Liver (tissue), 9 donors: Measurements from ENCODE around the gene RB1. TPM values are rescaled to one million over a fixed set of nuclear protein-coding genes. Genes with fewer than 3 reads are reported as not detected.

ENCODE experiments used
- DNase-seq: peaks from one replicate; pipeline ENCODE4 v3.0.0-alpha.2; 2017; ENCODE audit warnings: low spot score
- H3K27ac ChIP-seq, 2 donors: one replicate each; pipeline ENCODE4 v1.7.0; 2013; ENCODE audit warnings: inconsistent platforms in 2 of 2, low read length in 2 of 2, control low read depth in 1 of 2, low read depth in 1 of 2, mild to moderate bottlenecking in 1 of 2
- H3K27me3 ChIP-seq, 4 donors: one replicate each; pipeline versions ENCODE4 v1.6.1 to v1.7.0; 2013; ENCODE audit warnings: low read length in 3 of 4, inconsistent platforms in 1 of 4, mild to moderate bottlenecking in 1 of 4, moderate library complexity in 1 of 4; ENCODE audit not compliant: control insufficient read depth in 4 of 4, insufficient read depth in 4 of 4
- H3K36me3 ChIP-seq, 4 donors: one replicate each; pipeline versions ENCODE4 v1.6.1 to v1.7.0; 2013; ENCODE audit warnings: low read length in 3 of 4, mild to moderate bottlenecking in 3 of 4, low read depth in 1 of 4, moderate library complexity in 1 of 4; ENCODE audit not compliant: control insufficient read depth in 4 of 4, insufficient read depth in 3 of 4
- H3K4me1 ChIP-seq, 4 donors: one replicate each; pipeline versions ENCODE4 v1.6.1 to v1.7.0; 2013; ENCODE audit warnings: low read length in 3 of 4, mild to moderate bottlenecking in 3 of 4, moderate library complexity in 1 of 4; ENCODE audit not compliant: control insufficient read depth in 4 of 4, insufficient read depth in 4 of 4
- H3K4me3 ChIP-seq, 3 donors: one replicate each; pipeline versions ENCODE4 v1.6.1 to v1.7.0; 2013; ENCODE audit warnings: low read length in 3 of 3, control low read depth in 1 of 3, low read depth in 1 of 3, mild to moderate bottlenecking in 1 of 3
- H3K9ac ChIP-seq, 2 donors: one replicate each; pipeline ENCODE4 v1.7.0; 2013; ENCODE audit warnings: low read length in 2 of 2, mild to moderate bottlenecking in 2 of 2, moderate library complexity in 2 of 2, control low read depth in 1 of 2, low read depth in 1 of 2
- H3K9me3 ChIP-seq, 4 donors: one replicate each; pipeline versions ENCODE4 v1.6.1 to v1.7.0; 2013; ENCODE audit warnings: low read length in 3 of 4; ENCODE audit not compliant: control insufficient read depth in 4 of 4
- ATF3 ChIP-seq: IDR thresholded peaks from 2 replicates; pipeline ENCODE4 v1.6.1; 2016; ENCODE audit warnings: antibody characterized with exemption
- CTCF ChIP-seq: fragments of 150-350 bp; IDR thresholded peaks from 2 replicates; pipeline ENCODE4 v1.5.1; 2017; ENCODE audit warnings: improper control_type of control experiment, low read depth, low read length; ENCODE audit not compliant: missing input control
- EGR1 ChIP-seq, 2 donors: IDR thresholded peaks; 2 replicates each; pipeline ENCODE4 v1.6.1; 2016 to 2018; ENCODE audit warnings: antibody characterized with exemption in 2 of 2, low read depth in 2 of 2
- FOXA1 ChIP-seq: IDR thresholded peaks from 2 replicates; pipeline ENCODE4 v1.6.1; 2016; ENCODE audit warnings: antibody characterized with exemption
- FOXA2 ChIP-seq: IDR thresholded peaks from 2 replicates; pipeline ENCODE4 v1.6.1; 2016; ENCODE audit warnings: antibody characterized with exemption
- GABPA ChIP-seq, 2 donors: IDR thresholded peaks in 1 of 2; conservative IDR thresholded peaks in 1 of 2; 2 replicates each; pipeline ENCODE4 v1.6.1; 2016; ENCODE audit warnings: antibody characterized with exemption in 2 of 2, mild to moderate bottlenecking in 1 of 2, moderate library complexity in 1 of 2
- HNF4A ChIP-seq, 2 donors: conservative IDR thresholded peaks; 2 replicates each; pipeline ENCODE4 v1.6.1; 2016; ENCODE audit warnings: antibody characterized with exemption in 2 of 2, mild to moderate bottlenecking in 2 of 2
- NR2F2 ChIP-seq: IDR thresholded peaks from 2 replicates; pipeline ENCODE4 v1.6.1; 2016; ENCODE audit warnings: antibody characterized with exemption
- REST ChIP-seq: IDR thresholded peaks from 2 replicates; pipeline ENCODE4 v1.6.1; 2016; ENCODE audit warnings: antibody characterized with exemption, mild to moderate bottlenecking
- SP1 ChIP-seq: IDR thresholded peaks from 2 replicates; pipeline ENCODE4 v1.6.1; 2018; ENCODE audit warnings: antibody characterized with exemption, mild to moderate bottlenecking
- YY1 ChIP-seq: IDR thresholded peaks from 2 replicates; pipeline ENCODE4 v1.6.1; 2016; ENCODE audit warnings: antibody characterized with exemption, mild to moderate bottlenecking
- WGBS: extraction: QIAGEN DNeasy Blood & Tissue Kit; methylation state at CpG from one replicate; pipeline ENCODE4 v1.1.7; 2013; 5-methylcytosine and 5-hydroxymethylcytosine counted together
- polyA plus RNA-seq, 2 donors: library from polyadenylated mRNA; stranded (reverse) in 1 of 2; unstranded in 1 of 2; fragments of 200-250 nt in 1 of 2; fragments of >200 nt in 1 of 2; fragmentation: Nextera tagmentation in 1 of 2; extraction: Ambion mirVana in 1 of 2; gene quantifications; one replicate each; pipeline versions ENCODE4 v1.2.1 to v1.2.3, GENCODE V29; 2013 to 2015
- total RNA-seq, 2 donors: library from RNA; depleted of rRNA; stranded (reverse); fragments of >200 nt; gene quantifications; one replicate each; pipeline ENCODE4 v1.2.3, GENCODE V29; 2014
- TF ChIP-seq, protein P1 (sequence below): IDR thresholded peaks from 2 replicates; pipeline ENCODE4 v1.6.1; 2016; ENCODE audit warnings: antibody characterized with exemption
- donor health status: healthy.
- donor health status: healthy.
- donor health status: healthy.
- donor health status: healthy.
- donor health status: healthy.

The RB1 gene
- total and polyA plus RNA-seq, 4 donors: 6.6 to 30.6 (median 8.9) TPM

DNA sequence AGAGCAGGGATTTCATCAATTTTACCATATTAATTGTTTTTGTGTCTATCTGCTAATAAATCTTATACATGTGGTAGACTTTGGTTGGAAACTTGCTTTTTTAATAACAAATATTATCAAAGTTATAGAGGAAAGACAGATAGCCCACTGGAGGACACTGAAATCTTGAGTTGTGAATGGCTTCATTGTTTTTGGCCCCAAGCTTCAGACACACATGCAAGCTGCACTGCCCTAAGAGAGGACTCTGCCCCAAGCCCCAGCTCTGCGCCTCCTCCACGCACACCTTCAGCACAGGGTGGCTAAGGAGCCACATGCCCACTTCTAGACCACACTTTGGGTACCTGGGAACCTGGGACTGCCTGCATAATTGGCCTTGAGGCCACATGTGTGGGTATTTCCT, 194.1 kb downstream of the RB1 start:
- WGBS: 98% methylated on average over 2 of the region's 2 CpGs
- Histone ChIP-seq H3K36me3 (peaks cover 0 to 5% (median 2%) of the 10 kb centered on the region in 4 donors), H3K27me3 (no peaks in the 10 kb centered on the region), H3K9ac (no peak overlapping the region), H3K9me3 (no peaks in the 10 kb centered on the region), H3K4me3 (no peak overlapping the region), H3K4me1 (peaks cover 4 to 11% (median 9%) of the 10 kb centered on the region in 4 donors), H3K27ac (no peak overlapping the region)
- no peak for DNase-seq
- no peak for TF ChIP-seq YY1
- TF ChIP-seq FOXA1: no peak
- no peak for TF ChIP-seq NR2F2
- no peak for TF ChIP-seq HNF4A (conservative IDR thresholded peaks at IDR 0.05)
- TF ChIP-seq EGR1 (IDR thresholded peaks at IDR 0.05; ENCODE audit: low read depth in 2 of 2): no peak
- TF ChIP-seq REST: no peak
- no peak for TF ChIP-seq CTCF
- TF ChIP-seq SP1: no peak
- TF ChIP-seq, protein P1, sequence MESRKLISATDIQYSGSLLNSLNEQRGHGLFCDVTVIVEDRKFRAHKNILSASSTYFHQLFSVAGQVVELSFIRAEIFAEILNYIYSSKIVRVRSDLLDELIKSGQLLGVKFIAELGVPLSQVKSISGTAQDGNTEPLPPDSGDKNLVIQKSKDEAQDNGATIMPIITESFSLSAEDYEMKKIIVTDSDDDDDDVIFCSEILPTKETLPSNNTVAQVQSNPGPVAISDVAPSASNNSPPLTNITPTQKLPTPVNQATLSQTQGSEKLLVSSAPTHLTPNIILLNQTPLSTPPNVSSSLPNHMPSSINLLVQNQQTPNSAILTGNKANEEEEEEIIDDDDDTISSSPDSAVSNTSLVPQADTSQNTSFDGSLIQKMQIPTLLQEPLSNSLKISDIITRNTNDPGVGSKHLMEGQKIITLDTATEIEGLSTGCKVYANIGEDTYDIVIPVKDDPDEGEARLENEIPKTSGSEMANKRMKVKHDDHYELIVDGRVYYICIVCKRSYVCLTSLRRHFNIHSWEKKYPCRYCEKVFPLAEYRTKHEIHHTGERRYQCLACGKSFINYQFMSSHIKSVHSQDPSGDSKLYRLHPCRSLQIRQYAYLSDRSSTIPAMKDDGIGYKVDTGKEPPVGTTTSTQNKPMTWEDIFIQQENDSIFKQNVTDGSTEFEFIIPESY: no peak
- TF ChIP-seq ATF3: no peak
- no peak for TF ChIP-seq GABPA (IDR thresholded peaks at IDR 0.05 in 1 of 2, conservative IDR thresholded peaks at IDR 0.05 in 1 of 2)

- peaks cover 0 to 5% (median 3%) of the 10 kb centered on the region in 4 donors for H3K36me3 ChIP-seq
- DNase-seq: no peak
- H3K4me1 ChIP-seq: no peaks in the 10 kb centered on the region
- whole genome bisulfite sequencing: 73% methylated on average over 4 of the region's 4 CpGs
- no peak overlapping the region for H3K4me3 ChIP-seq
- H3K27me3 ChIP-seq: no peaks in the 10 kb centered on the region
- H3K9ac ChIP-seq: no peak overlapping the region
- TF ChIP-seq SP1: peak; percentile 11
- no peak for TF ChIP-seq FOXA2
- no peak overlapping the region for H3K27ac ChIP-seq
- H3K9me3 ChIP-seq: no peaks in the 10 kb centered on the region
Observed at GRCh38 chr13:48500652-48501197, 197.2 kb downstream of the RB1 start.
